ENCODE measurements around the gene SGTA. TPM values are rescaled to one million over a fixed set of nuclear protein-coding genes. Genes with fewer than 3 reads are reported as not detected.

The SGTA gene
- total RNA-seq, 1 experiment from 2014 or later, result 85.7 TPM

DNA sequence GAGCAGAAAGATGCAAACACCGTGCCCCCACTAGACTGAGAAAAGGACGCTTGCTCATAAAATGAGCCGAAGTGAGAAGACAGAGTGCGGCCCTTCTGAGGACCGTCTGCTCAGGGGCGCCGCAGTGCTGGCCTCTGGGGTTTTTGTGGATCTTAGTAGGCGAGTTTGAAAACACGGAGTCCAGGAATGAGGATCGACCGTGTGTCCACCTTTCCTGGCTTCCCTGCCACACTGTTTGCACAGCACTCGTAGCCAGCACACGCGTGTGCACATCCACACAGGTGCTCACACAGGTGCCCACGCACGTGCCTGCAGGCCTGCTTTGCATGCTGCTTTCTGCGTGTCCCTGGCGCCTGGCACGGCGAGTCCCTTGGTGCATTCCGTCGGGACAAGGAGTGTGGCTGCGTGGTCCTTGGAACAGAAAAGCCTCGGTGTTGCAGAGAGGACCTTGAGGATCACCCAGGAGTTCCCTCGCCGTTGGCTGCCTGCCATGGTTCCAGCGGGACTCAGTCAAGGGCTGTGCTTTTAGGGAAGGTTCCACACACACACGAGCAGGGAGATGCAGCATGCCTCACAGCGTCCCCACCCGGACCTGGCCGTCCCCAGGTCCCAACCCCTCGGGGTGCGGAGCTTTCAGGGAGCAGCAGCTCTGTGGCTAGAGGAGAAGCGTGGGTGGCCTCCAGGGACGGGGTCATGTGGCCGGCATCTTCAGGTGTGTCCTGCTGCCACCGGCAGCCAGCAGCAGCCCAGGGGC is 26.5 kb upstream of the SGTA start:
- Histone ChIP-seq H3K27ac (ENCODE audit: low read length) (no peak overlapping the region), H3K36me3 (ENCODE audit: control insufficient read depth, insufficient read depth, low read length) (no peaks in the 10 kb centered on the region), H3K27me3 (ENCODE audit: control insufficient read depth, insufficient read depth, low read length) (no peaks in the 10 kb centered on the region), H3K9me3 (ENCODE audit: control insufficient read depth, insufficient read depth, low read depth, low read length) (no peaks in the 10 kb centered on the region), H3K4me1 (ENCODE audit: control insufficient read depth, insufficient read depth, low read length) (no peaks in the 10 kb centered on the region), H3K4me3 (ENCODE audit: low read depth in 2 of 2, low read length in 2 of 2) (no peak overlapping the region)
- intact Hi-C loops (cut with micrococcal nuclease; ENCODE audit: unreplicated experiment) (no loop called here), in situ Hi-C loops (cut with HindIII; ENCODE audit: low pct_unique_long_range_greater_than_20kb, low sequenced_read_pairs) (no loop called here)
- no peak for ATAC-seq
- TF ChIP-seq CTCF (IDR thresholded peaks at IDR 0.05) (no peak), SIN3A (IDR thresholded peaks at IDR 0.05; ENCODE audit: borderline replicate concordance, insufficient read depth, low read depth, low read length) (no peak), TCF7L2 (IDR thresholded peaks at IDR 0.05; ENCODE audit: low read depth, low read length) (no peak), POLR2AphosphoS5 (IDR thresholded peaks at IDR 0.05; ENCODE audit: low read depth, low read length) (no peak)
- TF ChIP-seq, protein P1, sequence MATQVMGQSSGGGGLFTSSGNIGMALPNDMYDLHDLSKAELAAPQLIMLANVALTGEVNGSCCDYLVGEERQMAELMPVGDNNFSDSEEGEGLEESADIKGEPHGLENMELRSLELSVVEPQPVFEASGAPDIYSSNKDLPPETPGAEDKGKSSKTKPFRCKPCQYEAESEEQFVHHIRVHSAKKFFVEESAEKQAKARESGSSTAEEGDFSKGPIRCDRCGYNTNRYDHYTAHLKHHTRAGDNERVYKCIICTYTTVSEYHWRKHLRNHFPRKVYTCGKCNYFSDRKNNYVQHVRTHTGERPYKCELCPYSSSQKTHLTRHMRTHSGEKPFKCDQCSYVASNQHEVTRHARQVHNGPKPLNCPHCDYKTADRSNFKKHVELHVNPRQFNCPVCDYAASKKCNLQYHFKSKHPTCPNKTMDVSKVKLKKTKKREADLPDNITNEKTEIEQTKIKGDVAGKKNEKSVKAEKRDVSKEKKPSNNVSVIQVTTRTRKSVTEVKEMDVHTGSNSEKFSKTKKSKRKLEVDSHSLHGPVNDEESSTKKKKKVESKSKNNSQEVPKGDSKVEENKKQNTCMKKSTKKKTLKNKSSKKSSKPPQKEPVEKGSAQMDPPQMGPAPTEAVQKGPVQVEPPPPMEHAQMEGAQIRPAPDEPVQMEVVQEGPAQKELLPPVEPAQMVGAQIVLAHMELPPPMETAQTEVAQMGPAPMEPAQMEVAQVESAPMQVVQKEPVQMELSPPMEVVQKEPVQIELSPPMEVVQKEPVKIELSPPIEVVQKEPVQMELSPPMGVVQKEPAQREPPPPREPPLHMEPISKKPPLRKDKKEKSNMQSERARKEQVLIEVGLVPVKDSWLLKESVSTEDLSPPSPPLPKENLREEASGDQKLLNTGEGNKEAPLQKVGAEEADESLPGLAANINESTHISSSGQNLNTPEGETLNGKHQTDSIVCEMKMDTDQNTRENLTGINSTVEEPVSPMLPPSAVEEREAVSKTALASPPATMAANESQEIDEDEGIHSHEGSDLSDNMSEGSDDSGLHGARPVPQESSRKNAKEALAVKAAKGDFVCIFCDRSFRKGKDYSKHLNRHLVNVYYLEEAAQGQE (IDR thresholded peaks at IDR 0.05; ENCODE audit: insufficient read depth in 1 of 2, low read depth in 2 of 2, low read length in 1 of 2), result no peak
- no TSS peak for BruUV-seq (replicated peaks)
- ChIA-PET POLR2A (no interaction called here), CTCF (no interaction called here)
- no peak for DNase-seq (ENCODE audit: low read depth, low spot score)

GRCh38 chr19:2808129-2808941 is 25.3 kb upstream of the SGTA start:
- no peak for TF ChIP-seq CTCF (IDR thresholded peaks at IDR 0.05)
- no peak for TF ChIP-seq POLR2AphosphoS5 (IDR thresholded peaks at IDR 0.05; ENCODE audit: low read depth, low read length)
- TF ChIP-seq TCF7L2 (IDR thresholded peaks at IDR 0.05; ENCODE audit: low read depth, low read length), result no peak
- TF ChIP-seq SIN3A (IDR thresholded peaks at IDR 0.05; ENCODE audit: borderline replicate concordance, insufficient read depth, low read depth, low read length), result no peak
- TF ChIP-seq, protein P1 (IDR thresholded peaks at IDR 0.05; ENCODE audit: insufficient read depth in 1 of 2, low read depth in 2 of 2, low read length in 1 of 2), result no peak
- CTCF ChIA-PET, result no interaction called here
- in situ Hi-C loops (cut with HindIII; ENCODE audit: low pct_unique_long_range_greater_than_20kb, low sequenced_read_pairs) (no loop called here), intact Hi-C loops (cut with micrococcal nuclease; ENCODE audit: unreplicated experiment) (no loop called here)
- Histone ChIP-seq H3K36me3 (ENCODE audit: control insufficient read depth, insufficient read depth, low read length) (no peaks in the 10 kb centered on the region), H3K27ac (ENCODE audit: low read length) (no peak overlapping the region), H3K27me3 (ENCODE audit: control insufficient read depth, insufficient read depth, low read length) (no peaks in the 10 kb centered on the region), H3K4me1 (ENCODE audit: control insufficient read depth, insufficient read depth, low read length) (no peaks in the 10 kb centered on the region), H3K9me3 (ENCODE audit: control insufficient read depth, insufficient read depth, low read depth, low read length) (no peaks in the 10 kb centered on the region), H3K4me3 (ENCODE audit: low read depth in 2 of 2, low read length in 2 of 2) (no peak overlapping the region)
- no TSS peak for BruUV-seq (replicated peaks)
- POLR2A ChIA-PET, result no interaction called here
- ATAC-seq (no peak), DNase-seq (ENCODE audit: low read depth, low spot score) (no peak)
